Hematopoietic multipotent progenitor cell treated with erythropoietin and hydrocortisone succinate and interleukin-3 and kit ligand, for 8 days (in vitro differentiated cells): Measurements from ENCODE around the gene ATP7A.
"Not testable (repeated sequence)": the region's sequence is repeated elsewhere in the genome, so short reads cannot be mapped to it uniquely, and the experiment has no call there.

Experiments
- DNase-seq: peaks from one replicate; pipeline ENCODE4 v3.0.0-alpha.2; 2015

The ATP7A gene

GRCh38 chrX:78042601-78043000 is 132.1 kb downstream of the ATP7A start:
- DNase-seq: no peak

GRCh38 chrX:78046362-78046761 is 135.9 kb downstream of the ATP7A start:
- DNase-seq: no peak

GRCh38 chrX:78048052-78048451 is 137.6 kb downstream of the ATP7A start:
- DNase-seq: no peak

- DNase-seq: no peak
Measured at GRCh38 chrX:78063687-78064086, 153.2 kb downstream of the ATP7A start.

- no peak for DNase-seq
Measured at GRCh38 chrX:78064152-78064551, 153.7 kb downstream of the ATP7A start.

- peak; percentile 6 for DNase-seq
Measured at GRCh38 chrX:78064698-78065601, 154.5 kb downstream of the ATP7A start.

GRCh38 chrX:78066110-78066509 is 155.6 kb downstream of the ATP7A start:
- DNase-seq: no peak

- DNase-seq: no peak
Measured at GRCh38 chrX:78071331-78071730, 160.8 kb downstream of the ATP7A start.

GRCh38 chrX:78073147-78074077 is 162.9 kb downstream of the ATP7A start:
- not testable (repeated sequence) for DNase-seq

GRCh38 chrX:78074088-78074487 is 163.6 kb downstream of the ATP7A start:
- no peak for DNase-seq

- DNase-seq: no peak
Measured at GRCh38 chrX:78075787-78076389, 165.4 kb downstream of the ATP7A start.

- DNase-seq: not testable (repeated sequence)
Measured at GRCh38 chrX:78081413-78081812, 170.9 kb downstream of the ATP7A start.

GRCh38 chrX:78092296-78092695 is 181.8 kb downstream of the ATP7A start:
- peak; percentile 60 for DNase-seq

- DNase-seq: no peak
Measured at GRCh38 chrX:78098108-78098507, 187.6 kb downstream of the ATP7A start.
